GM18909 (cell line): Measurements from ENCODE around the gene CNTNAP2.

Experiments
- ATAC-seq: cut with Tn5 transposase; IDR thresholded peaks from one replicate; pipeline ENCODE4 v1.9.1; 2021; ENCODE audit warnings: mild to moderate bottlenecking; ENCODE audit not compliant: unreplicated experiment, poor library complexity

Gene CNTNAP2

DNA sequence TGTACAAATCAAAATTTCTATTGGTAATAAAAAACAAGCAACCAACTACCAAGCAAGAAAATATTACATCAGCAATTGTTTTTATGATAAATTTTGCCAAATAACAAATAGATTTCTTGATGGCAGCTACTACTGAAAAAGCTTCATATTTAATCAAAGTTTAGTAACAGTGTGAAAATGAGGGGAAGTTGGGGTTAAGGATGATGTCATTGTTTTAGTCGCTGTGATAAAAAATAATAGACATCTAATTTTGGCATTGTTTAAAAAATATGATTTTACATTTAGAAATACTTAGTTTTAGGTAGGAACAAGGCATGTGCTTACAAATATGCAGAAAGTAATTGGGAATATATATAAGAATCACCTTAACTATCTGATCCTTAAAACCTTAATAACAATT is 145.9 kb downstream of the CNTNAP2 start:
- no peak for ATAC-seq

DNA sequence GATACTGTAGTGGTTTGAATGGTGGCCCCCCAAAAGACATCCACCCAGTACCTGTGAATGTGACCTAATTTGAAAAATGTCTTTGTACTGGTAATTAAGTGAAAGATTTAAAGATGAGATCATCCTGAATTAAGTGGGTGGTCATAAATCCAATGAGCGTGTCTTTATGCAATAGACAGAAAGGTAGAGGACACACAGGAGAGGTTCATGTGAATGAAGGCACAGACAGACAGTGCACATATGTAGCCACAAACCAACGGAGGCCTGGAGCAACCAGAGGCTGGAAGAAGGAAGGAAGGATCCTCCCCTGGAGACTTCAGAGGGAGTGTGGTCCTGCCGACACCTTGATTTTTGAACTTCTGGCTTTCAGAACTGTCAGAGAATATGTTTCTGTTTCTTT is 160.3 kb downstream of the CNTNAP2 start:
- ATAC-seq: no peak

DNA sequence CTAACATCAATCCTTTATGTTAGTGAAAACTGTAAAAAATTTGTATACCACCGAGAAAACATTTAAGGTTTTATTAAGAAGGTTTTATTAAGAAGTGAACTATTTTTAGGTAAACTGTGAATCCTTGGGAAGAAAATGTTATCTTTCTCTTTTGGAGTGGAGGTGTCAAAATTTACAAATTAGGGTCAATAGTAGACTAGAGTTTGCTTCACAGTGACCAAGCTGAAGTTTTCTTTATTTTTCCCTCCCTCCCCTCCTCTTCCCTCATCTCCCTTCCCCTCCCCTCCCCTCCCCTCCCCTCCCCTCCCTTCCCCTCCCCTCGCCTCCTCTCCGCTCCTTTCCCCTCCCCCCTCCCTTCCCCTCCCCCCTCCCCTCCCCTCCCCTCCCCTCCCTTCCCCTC is 168.8 kb downstream of the CNTNAP2 start:
- ATAC-seq: no peak

DNA sequence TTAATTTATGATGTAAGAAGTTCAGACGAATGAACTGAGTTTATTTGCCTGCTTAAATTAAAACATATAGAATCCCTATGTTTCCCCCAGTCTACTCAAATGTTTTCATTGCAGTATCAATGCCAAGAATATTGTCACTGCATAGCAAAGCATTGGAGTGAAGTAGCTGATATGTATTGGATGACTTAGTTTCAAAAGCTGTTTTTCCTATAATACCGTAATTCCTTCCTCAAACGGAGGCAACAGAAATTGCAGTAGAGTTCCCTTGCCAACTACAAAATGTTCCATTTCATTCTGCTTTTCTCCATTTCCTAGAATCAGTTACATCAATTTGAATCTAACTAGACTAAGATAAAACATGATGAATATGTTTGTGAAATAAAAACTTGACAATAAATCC is 174.1 kb downstream of the CNTNAP2 start:
- ATAC-seq: no peak

DNA sequence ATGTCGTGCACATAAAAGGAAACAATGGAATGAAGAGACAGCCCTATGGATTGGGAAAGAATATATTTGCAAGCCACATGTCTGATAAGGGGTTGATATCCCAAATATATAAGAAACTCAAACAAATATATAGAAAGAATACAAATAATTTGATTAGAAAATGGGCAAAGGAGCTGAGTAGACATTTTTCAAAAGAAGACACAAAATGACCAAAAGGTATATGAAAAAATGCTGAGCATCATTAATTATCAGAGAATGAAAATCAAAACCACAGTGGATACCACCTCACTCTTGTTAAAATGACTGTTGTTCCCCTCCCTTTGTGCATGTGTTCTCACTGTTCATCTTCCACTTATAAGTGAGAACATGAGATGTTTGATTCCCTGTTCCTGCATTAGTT is 175.3 kb downstream of the CNTNAP2 start:
- ATAC-seq: no peak

DNA sequence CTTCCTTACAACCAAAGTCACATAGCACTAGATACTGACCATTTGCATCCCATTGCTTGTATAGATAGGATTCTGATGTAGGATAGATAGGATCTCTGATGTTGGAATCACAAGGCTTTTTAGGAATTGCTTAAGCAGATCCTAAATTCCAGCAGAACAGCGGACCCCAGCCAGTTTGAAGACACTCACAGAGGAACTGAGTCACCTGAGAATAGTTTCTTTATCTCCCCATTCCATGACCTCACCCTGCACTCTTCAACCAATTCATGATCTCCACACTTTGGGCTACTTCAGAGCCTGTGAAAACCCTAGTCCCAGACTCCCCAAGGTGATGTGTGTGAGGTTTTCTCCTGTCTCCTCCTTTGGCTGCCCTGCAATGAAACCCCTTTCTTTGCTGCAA is 179.4 kb downstream of the CNTNAP2 start:
- ATAC-seq: no peak

DNA sequence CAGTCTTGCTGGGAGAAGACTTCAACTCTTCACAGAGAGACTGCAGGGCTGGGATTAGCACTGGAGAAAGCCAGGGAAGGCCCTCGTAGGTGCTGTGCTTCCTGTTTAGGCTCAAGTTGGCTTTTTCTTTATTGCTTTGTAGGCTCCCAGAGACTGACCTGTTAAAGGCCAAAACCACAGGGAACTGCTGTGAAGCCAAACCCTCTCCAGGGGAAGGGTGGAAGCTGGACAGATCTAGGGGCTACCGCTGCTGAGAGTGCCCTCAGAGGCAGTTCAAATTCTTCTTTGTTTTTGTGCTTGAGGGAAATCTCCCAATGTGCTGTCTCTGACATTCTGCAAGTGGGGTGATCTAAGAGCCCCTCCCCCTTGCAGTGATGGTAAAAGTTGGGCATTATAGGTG is 198.4 kb downstream of the CNTNAP2 start:
- no peak for ATAC-seq

DNA sequence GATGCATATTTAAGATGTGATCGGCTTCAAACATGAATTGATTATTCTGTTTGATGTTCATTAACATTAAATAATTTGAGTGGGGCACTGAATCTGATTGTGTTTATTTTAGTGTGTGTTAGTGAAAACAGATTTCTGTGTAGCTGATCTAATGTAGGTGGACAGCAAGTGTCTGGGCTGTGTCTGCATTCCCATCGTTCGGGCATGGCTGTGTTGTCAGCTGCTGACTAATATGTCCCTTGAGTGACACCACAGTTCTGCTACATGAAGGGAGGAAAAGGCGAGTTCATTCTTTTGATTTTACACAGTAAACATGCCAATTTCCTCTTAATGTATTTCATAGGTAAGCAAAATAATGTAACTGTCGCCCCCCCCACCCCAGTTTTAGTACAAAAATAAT is 203.0 kb downstream of the CNTNAP2 start:
- no peak for ATAC-seq

DNA sequence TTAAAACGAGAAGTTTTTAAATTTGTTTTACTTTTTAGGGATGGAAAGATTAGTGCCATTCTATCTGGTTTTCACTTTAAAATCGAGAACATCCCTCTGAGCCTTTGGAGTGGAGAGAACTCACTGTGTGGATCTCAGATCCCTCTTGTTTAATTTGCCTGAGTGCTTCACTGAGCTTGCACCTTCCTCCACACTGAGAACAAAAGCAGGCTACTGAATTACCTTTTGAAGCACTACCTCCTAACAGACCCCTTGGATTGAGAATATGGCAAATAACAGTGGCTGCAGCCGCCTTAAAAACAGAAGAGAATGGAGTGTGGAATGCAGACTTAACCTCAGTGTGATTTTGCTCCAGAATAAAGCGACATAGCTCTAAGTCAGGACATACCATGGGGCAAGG is 204.7 kb downstream of the CNTNAP2 start:
- no peak for ATAC-seq

DNA sequence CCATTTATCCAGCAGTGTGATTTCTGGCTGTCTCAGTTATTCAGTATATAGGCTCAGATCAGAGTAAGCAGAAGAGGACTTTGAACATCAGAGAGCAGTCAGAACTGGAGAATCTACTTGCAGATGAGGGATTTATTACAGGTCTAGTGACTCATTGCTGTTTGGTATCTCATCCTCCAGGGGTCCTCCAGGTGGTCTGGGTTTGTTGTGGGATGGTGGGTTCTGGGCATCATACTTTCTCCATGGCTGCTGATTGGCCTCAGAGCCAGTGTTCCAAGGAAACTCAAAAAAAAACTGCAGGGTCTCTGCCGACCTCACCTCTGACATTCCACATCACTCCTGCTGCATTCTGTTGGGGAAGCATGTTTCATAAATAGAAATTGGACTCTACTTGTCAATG is 214.8 kb downstream of the CNTNAP2 start:
- no peak for ATAC-seq

DNA sequence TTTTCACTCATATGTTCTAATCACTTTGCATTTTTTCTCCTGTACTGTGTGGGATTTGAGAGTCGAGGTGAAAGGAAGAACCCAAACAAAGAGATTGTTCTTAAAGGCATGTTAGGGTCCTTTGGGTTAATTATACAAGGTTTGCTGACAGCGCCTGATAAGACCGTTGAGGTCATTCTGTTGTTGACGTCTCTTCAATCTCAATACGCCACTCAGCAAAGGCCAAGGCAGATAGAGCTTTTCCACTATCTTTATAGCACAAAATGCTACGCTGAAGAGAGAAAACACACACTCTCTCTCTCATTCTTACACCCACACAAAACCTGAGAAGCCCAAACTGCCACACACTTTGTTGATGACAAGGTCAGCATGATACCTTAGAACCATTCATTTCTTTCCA is 228.7 kb downstream of the CNTNAP2 start:
- ATAC-seq: no peak

DNA sequence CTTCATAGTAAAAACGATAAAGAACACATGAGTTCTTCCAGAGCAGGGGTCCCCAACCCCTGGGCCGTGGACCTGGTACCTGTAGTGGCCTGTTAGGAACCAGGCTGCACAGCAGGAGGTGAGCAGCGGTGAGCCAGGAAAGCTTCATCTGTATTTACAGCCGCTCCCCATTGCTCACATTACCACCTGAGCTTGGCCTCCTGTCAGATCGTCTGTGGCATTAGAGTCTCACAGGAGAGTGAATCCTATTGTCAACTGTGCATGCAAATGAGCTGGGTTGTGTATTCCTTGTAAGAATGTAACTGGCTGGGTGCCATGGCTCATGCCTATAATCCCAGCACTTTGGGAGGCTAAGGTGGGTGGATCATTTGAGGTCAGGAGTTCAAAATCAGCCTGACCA is 229.5 kb downstream of the CNTNAP2 start:
- no peak for ATAC-seq

DNA sequence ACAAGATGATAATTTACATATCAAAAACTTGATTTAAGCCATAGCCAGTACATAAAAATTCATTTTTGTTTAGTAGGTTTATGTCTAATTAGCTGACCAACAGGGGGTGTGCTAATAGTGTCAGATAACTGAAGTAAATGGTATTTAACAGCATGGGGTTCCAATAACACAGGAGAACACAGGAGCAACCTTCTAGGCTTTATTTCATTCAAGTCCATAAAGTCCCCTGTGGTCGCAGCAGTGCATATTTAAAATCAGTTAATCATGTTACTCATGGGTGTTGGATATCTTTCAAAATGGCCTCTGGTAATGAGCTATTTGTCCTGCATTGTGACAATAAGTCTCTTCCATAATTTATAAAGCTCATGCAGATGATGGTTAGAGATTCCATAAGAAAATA is 238.6 kb downstream of the CNTNAP2 start:
- ATAC-seq: no peak

DNA sequence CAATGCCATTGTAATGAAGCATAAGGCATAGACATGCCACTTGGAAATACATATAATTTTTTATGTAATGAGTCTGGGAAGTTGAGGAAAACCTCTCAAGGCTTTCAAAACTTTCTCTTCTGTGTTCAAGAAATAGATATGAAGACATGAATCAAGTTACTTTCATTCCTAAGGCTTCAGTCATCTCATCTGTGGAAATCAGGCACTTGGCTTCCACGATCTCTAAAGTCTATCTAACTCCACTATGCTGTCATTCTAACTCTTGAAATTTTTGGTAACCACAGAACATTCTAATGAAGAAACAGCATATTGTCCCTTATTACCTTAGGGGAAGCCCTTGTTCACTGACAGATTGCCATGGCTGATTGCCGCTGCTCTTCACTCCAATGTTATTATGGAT is 242.6 kb downstream of the CNTNAP2 start:
- ATAC-seq: no peak

DNA sequence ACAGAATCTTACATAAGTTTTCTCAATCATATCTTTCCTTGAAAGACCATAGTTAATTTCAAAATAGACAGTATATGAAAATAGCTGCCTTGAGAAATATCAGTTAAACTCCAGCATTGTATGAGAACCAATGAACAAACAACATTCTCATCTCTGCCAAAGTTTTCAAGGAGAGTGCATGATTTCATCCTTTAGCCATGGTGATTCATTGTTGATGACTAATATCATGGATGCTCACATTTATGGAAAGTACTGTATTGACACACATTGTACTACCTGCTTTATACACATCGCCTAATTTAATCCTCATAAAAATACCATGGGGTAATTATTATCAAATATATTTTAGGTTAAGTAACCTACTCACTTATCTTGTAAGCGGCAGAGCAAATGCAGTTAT is 250.3 kb downstream of the CNTNAP2 start:
- no peak for ATAC-seq

DNA sequence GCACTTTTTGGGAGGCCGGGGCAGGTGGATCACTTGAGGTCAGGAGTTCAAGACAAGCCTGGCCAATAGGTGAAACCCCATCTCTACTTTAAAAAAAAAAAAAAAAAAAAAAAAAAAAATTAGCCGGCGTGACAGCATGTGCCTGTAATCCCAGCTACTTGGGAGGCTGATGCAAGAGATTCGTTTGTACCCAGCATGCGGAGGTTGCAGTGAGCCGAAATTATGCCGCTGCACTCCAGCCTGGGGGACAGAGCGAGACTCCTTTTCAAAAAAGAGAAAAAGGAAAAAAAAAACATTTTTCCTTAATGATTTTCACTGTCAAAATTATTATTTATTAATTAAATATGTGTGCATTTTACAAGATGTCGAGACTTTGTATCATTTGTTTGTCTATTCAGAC is 253.6 kb downstream of the CNTNAP2 start:
- ATAC-seq: no peak

DNA sequence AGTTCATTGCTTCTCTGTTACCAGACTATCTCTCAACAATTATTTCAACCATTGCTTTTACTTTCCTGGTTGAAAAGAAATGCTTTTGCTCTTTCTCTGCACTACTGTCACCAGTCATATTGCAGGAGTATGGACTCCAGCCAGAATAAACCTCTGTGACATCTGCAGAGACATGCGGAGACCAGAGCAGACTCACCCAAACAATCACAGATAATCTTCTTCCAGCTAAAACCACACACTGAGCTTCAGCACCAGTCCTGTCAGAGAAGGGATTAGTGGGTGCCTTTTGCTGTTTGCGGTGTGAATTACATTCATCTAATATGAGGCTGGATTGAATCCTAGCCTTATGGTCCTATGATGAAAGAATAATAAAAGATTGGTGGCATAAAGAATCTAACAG is 258.6 kb downstream of the CNTNAP2 start:
- no peak for ATAC-seq

DNA sequence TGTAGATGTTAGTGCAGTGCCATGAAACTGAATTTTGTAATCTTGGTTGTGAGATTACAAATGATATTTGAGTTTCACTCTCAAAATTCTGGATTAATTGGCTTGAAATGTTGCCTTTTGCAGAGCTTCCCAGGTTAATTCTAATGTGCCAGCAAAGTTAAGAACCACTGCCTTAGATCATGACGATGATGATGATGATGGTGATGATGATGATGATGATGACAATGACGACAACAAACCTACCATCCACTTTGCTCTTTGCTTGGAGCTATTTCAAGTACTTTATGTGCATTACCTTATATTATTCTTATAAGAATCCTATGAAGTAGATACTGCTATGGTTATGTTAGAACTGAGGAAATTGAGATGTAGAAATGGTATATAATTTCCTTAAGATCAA is 261.6 kb downstream of the CNTNAP2 start:
- ATAC-seq: no peak

DNA sequence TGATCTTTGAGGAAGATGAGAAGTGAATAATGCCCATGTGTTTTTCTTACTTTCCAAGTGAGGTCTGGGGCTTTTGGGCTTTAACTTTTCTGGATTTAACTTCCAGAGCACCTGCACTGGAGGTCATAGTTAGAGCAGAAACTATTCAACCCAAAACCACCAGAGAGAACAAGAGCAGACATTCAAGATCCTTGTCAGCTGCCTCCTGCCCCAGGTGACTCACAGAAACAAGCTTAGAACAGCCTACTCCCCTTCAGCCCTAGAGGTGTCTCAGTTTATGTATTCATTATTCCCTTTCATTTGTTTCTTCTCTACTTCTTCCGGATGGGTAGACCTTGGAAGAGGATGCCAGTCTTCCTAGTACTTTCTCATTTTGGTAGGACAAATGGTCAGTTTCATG is 270.5 kb downstream of the CNTNAP2 start:
- no peak for ATAC-seq

DNA sequence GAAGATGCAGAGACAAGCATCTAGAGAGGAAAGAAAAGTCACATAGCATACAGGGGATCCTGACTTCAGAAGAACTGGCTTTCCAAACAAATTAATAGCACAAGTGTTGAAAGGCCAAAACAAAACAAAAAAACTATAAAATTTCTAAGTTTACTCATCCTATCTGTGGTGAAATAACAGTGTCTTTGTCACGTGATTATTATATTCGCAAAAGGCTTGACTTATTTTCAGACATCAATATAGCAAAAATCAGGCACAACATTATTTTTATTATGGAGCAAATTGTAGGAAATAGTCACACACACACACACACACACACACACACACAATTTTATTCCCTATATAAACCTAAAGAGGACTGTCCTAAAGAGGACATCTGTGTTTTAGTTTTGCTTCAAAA is 272.3 kb downstream of the CNTNAP2 start:
- no peak for ATAC-seq

DNA sequence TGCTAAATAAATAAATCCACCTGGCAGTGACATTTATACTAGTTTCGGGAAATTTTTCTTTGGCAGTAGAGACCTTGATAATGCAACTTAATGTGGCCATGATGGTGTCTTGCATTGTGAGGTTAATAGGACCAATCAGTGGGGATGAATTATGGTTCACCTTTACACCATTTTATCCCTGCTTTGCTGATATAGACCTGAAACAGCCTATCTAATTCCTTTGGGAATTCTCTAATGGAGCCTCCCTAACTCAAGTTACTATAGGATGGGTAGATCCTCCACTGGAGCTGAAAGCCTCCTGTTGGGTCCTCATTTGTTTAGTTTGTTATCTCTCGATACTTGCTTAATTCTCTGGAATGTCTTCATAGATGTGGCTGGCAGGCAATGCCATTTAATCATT is 276.7 kb downstream of the CNTNAP2 start:
- no peak for ATAC-seq

DNA sequence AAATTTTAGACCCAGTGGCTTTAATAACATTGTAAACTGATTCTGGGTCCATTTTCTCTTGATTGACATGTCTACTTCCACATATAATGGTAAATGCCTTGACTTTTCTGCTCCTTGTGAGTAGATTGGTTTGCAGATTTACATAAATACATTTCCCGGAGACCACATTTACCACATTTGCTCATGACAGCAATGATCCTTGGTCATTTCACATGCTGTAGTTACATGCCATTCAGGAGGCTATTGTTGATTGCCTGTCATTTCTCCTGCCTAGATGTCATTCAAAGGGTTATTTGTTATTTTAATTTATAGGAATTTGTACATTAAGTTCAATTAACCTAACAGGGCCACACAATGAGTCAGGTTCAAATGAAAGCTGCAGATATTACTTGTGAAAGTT is 280.5 kb downstream of the CNTNAP2 start:
- no peak for ATAC-seq

DNA sequence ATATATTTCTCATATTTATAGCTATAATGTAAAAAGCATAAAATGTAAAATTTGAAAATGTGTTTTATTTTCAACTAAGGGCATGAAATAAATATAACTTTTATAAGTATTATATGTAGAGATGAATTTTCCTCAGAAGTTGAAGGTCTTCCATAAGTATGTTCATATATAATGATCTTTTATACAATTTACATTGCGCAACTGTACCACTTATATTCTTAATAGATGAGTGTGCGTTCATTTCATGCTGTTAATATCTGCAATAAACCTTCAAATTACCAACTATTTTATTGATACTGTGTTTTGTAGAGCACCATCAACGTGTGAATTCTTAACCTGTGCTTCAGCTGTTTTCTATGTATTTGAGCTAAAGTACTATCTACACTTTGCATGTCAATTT is 285.3 kb downstream of the CNTNAP2 start:
- no peak for ATAC-seq

DNA sequence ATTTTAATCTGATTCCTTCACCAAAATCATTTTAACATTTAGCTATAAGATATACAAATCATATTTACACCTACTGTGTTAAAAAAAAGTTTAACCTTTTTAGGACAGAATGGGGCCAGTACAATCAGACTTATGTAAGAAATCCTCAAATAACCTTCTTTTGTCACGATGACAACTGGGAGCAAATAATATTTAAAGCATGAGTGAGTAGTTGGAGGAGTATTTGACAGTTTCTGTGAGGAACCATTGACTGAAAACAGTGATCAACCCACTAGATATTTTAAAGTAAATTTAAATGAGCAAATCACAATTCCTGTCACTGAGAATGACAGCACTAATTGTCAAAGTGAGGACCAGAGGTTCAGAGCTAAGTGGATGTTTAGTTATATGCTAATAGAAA is 289.1 kb downstream of the CNTNAP2 start:
- ATAC-seq: no peak
